Right kidney (tissue), 1 donor: ENCODE measurements around the gene TAX1BP3.

Source experiments
- DNase-seq: peaks from one replicate; pipeline ENCODE4 v3.0.0-alpha.2; 2016

TAX1BP3 gene

GRCh38 chr17:3627769-3628167 is 40.6 kb downstream of the TAX1BP3 start:
- DNase-seq: no peak

GRCh38 chr17:3626831-3627768 is 41.3 kb downstream of the TAX1BP3 start:
- DNase-seq: no peak

GRCh38 chr17:3622977-3623594 is 45.3 kb downstream of the TAX1BP3 start:
- DNase-seq: no peak

- no peak for DNase-seq
Observed at GRCh38 chr17:3621146-3621720, 47.1 kb downstream of the TAX1BP3 start.

- DNase-seq: no peak
Observed at GRCh38 chr17:3615160-3615870, 53.1 kb downstream of the TAX1BP3 start.

- DNase-seq: no peak
Observed at GRCh38 chr17:3613124-3613523, 55.3 kb downstream of the TAX1BP3 start.
